Lower leg skin (tissue), 4 donors: ENCODE data around the gene MILR1. TPM values are rescaled to one million over a fixed set of nuclear protein-coding genes. Genes with fewer than 3 reads are reported as not detected.

Experiments used
- DNase-seq, 2 donors: peaks; one replicate each; pipeline ENCODE4 v3.0.0-alpha.2; 2019; ENCODE audit warnings: low spot score in 2 of 2
- H3K4me3 ChIP-seq: fragments of 200-600 bp; sonication (generic); 2 replicates; pipeline ENCODE4 v1.5.1; 2017; ENCODE audit warnings: mild to moderate bottlenecking, low read depth; ENCODE audit not compliant: poor library complexity, severe bottlenecking
- CTCF ChIP-seq, 3 donors: fragments of 450-650 bp; IDR thresholded peaks; one replicate each; pipeline ENCODE4 v1.5.1; 2016; ENCODE audit warnings: antibody characterized with exemption in 3 of 3, mild to moderate bottlenecking in 3 of 3, moderate library complexity in 2 of 3
- POLR2A ChIP-seq, 2 donors: fragments of 450-650 bp; IDR thresholded peaks; one replicate each; pipeline ENCODE4 v1.6.1; 2016 to 2017; ENCODE audit warnings: antibody characterized with exemption in 2 of 2, mild to moderate bottlenecking in 1 of 2, moderate library complexity in 1 of 2
- WGBS, 2 donors: methylation state at CpG; one replicate each; pipeline ENCODE4 v1.1.5; 2018; 5-methylcytosine and 5-hydroxymethylcytosine counted together
- intact Hi-C: fragments of 100-400 bp; cut with DNase I; formaldehyde crosslinking; loops from one replicate; pipeline ENCODE4 v1.15.0; 2023; ENCODE audit warnings: low total_unique reads
- total RNA-seq, 4 donors: library from RNA; depleted of rRNA; stranded (reverse); fragments of >200 nt; gene quantifications; one replicate each; pipeline ENCODE4 v1.1.0, GENCODE V29; 2016

Gene MILR1
- total RNA-seq, 4 donors from 2014 or later = 1.8 TPM; not detected in 3

GRCh38 chr17:64504769-64505339 is 55.9 kb downstream of the MILR1 start:
- no peak for TF ChIP-seq POLR2A (IDR thresholded peaks at IDR 0.05)
- TF ChIP-seq CTCF (IDR thresholded peaks at IDR 0.05) = no peak
- WGBS, 2 donors = 0% methylated on average over 13 of the region's 13 CpGs
- peak overlapping the region; percentile 61 for H3K4me3 ChIP-seq
- no peak for DNase-seq
- intact Hi-C loops = no loop called here

- peak in 1 of 2 donors; percentile 49 for TF ChIP-seq POLR2A (IDR thresholded peaks at IDR 0.05)
- TF ChIP-seq CTCF (IDR thresholded peaks at IDR 0.05) = no peak
- peak; percentile 91 to 98 for DNase-seq
- 0% methylated on average over 74 to 76 of the region's 76 CpGs for WGBS, 2 donors
- intact Hi-C loops = no loop called here
- peak overlapping the region; percentile 84 for H3K4me3 ChIP-seq
These were observed 56.7 kb downstream of the MILR1 start for GRCh38 chr17:64505340-64506200.

GRCh38 chr17:64506201-64506575 is 57.3 kb downstream of the MILR1 start, which contains the start of gene DDX5:
DDX5 (minus strand) TSS chr17:64506289; CDS start chr17:64506119, 170 bp downstream.
- intact Hi-C loops = no loop called here
- peak; percentile 96 to 99 for DNase-seq
- TF ChIP-seq POLR2A (IDR thresholded peaks at IDR 0.05) = peak in 1 of 2 donors; percentile 98
- TF ChIP-seq CTCF (IDR thresholded peaks at IDR 0.05) = no peak

GRCh38 chr17:64506576-64507412 is 57.9 kb downstream of the MILR1 start, which contains the start of gene CEP95:
CEP95 (plus strand) TSS chr17:64506977; CDS start chr17:64507098, 121 bp downstream.
- peak; percentile 95 to 99 for DNase-seq
- TF ChIP-seq POLR2A (IDR thresholded peaks at IDR 0.05) (peak in 1 of 2 donors; percentile 22), CTCF (IDR thresholded peaks at IDR 0.05) (no peak)
- H3K4me3 ChIP-seq = peak within 1 kb of the TSS; percentile 85
- WGBS, 2 donors = 0 to 1% methylated on average over 72 of the region's 77 CpGs
- intact Hi-C loops = no loop called here

More at GRCh38 chr17:64506201-64506575, 57.3 kb downstream of the MILR1 start, which contains the start of gene DDX5:
- 0 to 1% methylated on average over 27 to 31 of the region's 31 CpGs for WGBS, 2 donors
- peak within 1 kb of the TSS; percentile 85 for H3K4me3 ChIP-seq

- TF ChIP-seq CTCF (IDR thresholded peaks at IDR 0.05) (no peak), POLR2A (IDR thresholded peaks at IDR 0.05) (no peak)
- intact Hi-C loops = no loop called here
- peak overlapping the region; percentile 85 for H3K4me3 ChIP-seq
- 0% methylated on average over 13 of the region's 13 CpGs for WGBS, 2 donors
- peak in 1 of 2 donors; percentile 27 for DNase-seq
These were observed 58.5 kb downstream of the MILR1 start for GRCh38 chr17:64507413-64507782.
